NCI-H1436 treated with DMSO at 0.1 percent for 48 hours (cell line): Measurements from ENCODE around the gene C2CD4B.
A peak's percentile ranks its signal among the peaks of the same experiment; 100 is the strongest.

Experiments used
- DNase-seq: peaks from one replicate; lab custom pipeline; 2025; lab: John Stamatoyannopoulos, UW

Gene C2CD4B

GRCh38 chr15:62147551-62147950, 17.5 kb downstream of the C2CD4B start:
- no peak for DNase-seq

GRCh38 chr15:62147149-62147548, 17.9 kb downstream of the C2CD4B start:
- no peak for DNase-seq

- no peak for DNase-seq
Observed at GRCh38 chr15:62145015-62145735, 19.9 kb downstream of the C2CD4B start.

GRCh38 chr15:62142736-62143135, 22.3 kb downstream of the C2CD4B start:
- DNase-seq, result no peak

GRCh38 chr15:62141643-62142588, 23.2 kb downstream of the C2CD4B start:
- DNase-seq, result no peak

- DNase-seq, result no peak
Observed at GRCh38 chr15:62141200-62141599, 23.9 kb downstream of the C2CD4B start.

- DNase-seq, result no peak
Observed at GRCh38 chr15:62138124-62138523, 27.0 kb downstream of the C2CD4B start.

- no peak for DNase-seq
Observed at GRCh38 chr15:62136911-62137865, 27.9 kb downstream of the C2CD4B start.

- no peak for DNase-seq
Observed at GRCh38 chr15:62135532-62136134, 29.5 kb downstream of the C2CD4B start.

GRCh38 chr15:62133141-62133540, 31.9 kb downstream of the C2CD4B start:
- no peak for DNase-seq

- no peak for DNase-seq
Observed at GRCh38 chr15:62128916-62129315, 36.2 kb downstream of the C2CD4B start.

GRCh38 chr15:62126364-62126763, 38.7 kb downstream of the C2CD4B start:
- no peak for DNase-seq

- DNase-seq, result no peak
Observed at GRCh38 chr15:62125773-62126172, 39.3 kb downstream of the C2CD4B start.

- DNase-seq, result no peak
Observed at GRCh38 chr15:62124973-62125303, 40.1 kb downstream of the C2CD4B start.

- DNase-seq, result peak; percentile 16
Observed at GRCh38 chr15:62124176-62124972, 40.7 kb downstream of the C2CD4B start.

- no peak for DNase-seq
Observed at GRCh38 chr15:62122249-62122648, 42.8 kb downstream of the C2CD4B start.

GRCh38 chr15:62121273-62122015, 43.6 kb downstream of the C2CD4B start:
- DNase-seq, result no peak

GRCh38 chr15:62120776-62121175, 44.3 kb downstream of the C2CD4B start:
- no peak for DNase-seq

- DNase-seq, result no peak
Observed at GRCh38 chr15:62119874-62120273, 45.2 kb downstream of the C2CD4B start.

GRCh38 chr15:62119227-62119864, 45.7 kb downstream of the C2CD4B start:
- no peak for DNase-seq
